ENCODE results near the gene FRMD4A.

FRMD4A gene

DNA sequence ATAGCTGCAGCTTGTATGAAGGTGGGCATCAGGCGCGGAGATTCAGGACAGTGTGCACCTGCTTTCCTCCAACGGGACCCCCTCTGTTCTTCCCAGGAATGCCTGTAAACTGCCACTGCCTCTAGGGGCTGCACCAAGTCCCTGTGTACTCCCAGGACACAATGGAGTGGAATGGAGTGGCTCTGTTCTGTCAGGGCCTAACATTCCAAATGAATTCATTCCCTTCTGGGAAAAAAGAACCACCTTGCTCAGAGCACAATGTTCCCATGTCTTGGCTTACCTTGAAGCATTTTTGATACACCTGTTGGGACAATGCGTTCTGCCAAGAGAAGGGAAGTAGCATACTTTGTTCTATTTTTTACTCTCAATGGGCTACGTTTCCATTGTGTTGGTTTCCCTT lies 339.4 kb downstream of the FRMD4A start:
- Histone ChIP-seq H3K4me2 (ENCODE audit: low read length) (no peak overlapping the region), H3K9me3 (ENCODE audit: control insufficient read depth, insufficient read depth, low read length) (no peaks in the 10 kb centered on the region), H3K27me3 (ENCODE audit: control insufficient read depth, low read length) (peaks cover 27% of the 10 kb centered on the region), H3K9me2 (replicated peaks; ENCODE audit: control insufficient read depth, low read length) (no peaks in the 10 kb centered on the region), H3K36me3 (ENCODE audit: control insufficient read depth, low read length) (no peaks in the 10 kb centered on the region), H3K79me2 (ENCODE audit: control insufficient read depth, low read length) (no peaks in the 10 kb centered on the region), H3K4me1 (ENCODE audit: control insufficient read depth, low read length) (peaks cover 51% of the 10 kb centered on the region), H3F3A (ENCODE audit: control insufficient read depth, insufficient read depth) (peaks cover 17% of the 10 kb centered on the region), H3K4me3 (ENCODE audit: low read length) (no peak overlapping the region), H4K20me1 (ENCODE audit: control insufficient read depth, insufficient read depth, low read depth, low read length) (no peaks in the 10 kb centered on the region), H3K27ac (ENCODE audit: low read depth, low read length) (no peak overlapping the region)
- TF ChIP-seq EZH2phosphoT487 (IDR thresholded peaks at IDR 0.05; ENCODE audit: borderline replicate concordance, low read length), result no peak
- TF ChIP-seq, protein P1, sequence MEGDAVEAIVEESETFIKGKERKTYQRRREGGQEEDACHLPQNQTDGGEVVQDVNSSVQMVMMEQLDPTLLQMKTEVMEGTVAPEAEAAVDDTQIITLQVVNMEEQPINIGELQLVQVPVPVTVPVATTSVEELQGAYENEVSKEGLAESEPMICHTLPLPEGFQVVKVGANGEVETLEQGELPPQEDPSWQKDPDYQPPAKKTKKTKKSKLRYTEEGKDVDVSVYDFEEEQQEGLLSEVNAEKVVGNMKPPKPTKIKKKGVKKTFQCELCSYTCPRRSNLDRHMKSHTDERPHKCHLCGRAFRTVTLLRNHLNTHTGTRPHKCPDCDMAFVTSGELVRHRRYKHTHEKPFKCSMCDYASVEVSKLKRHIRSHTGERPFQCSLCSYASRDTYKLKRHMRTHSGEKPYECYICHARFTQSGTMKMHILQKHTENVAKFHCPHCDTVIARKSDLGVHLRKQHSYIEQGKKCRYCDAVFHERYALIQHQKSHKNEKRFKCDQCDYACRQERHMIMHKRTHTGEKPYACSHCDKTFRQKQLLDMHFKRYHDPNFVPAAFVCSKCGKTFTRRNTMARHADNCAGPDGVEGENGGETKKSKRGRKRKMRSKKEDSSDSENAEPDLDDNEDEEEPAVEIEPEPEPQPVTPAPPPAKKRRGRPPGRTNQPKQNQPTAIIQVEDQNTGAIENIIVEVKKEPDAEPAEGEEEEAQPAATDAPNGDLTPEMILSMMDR (IDR thresholded peaks at IDR 0.05; ENCODE audit: low read depth, low read length, poor library complexity, severe bottlenecking), result no peak

DNA sequence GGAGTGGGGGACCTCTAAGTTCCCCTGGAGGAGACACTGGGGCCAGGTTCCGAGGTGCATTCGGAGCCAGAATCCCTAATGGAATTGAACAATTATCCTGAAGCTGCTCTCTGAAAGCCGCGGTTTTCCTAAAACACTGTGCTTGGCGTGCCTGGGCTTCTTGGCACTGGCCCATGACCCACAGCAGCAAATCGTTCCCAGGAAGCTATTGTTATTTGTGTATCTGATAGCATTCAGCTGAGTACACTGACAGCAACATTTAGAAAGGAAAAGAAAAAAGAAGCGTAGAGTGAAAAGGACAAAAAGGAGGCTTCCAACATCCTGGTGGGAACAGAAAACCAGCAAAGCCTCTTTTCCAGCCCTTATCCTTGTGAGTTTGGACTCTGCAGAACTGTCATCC lies 339.8 kb downstream of the FRMD4A start:
- Histone ChIP-seq H3K4me2 (ENCODE audit: low read length) (no peak overlapping the region), H4K20me1 (ENCODE audit: control insufficient read depth, insufficient read depth, low read depth, low read length) (no peaks in the 10 kb centered on the region), H3K9me2 (replicated peaks; ENCODE audit: control insufficient read depth, low read length) (no peaks in the 10 kb centered on the region), H3K27ac (ENCODE audit: low read depth, low read length) (no peak overlapping the region), H3K79me2 (ENCODE audit: control insufficient read depth, low read length) (no peaks in the 10 kb centered on the region), H3F3A (ENCODE audit: control insufficient read depth, insufficient read depth) (peaks cover 17% of the 10 kb centered on the region), H3K27me3 (ENCODE audit: control insufficient read depth, low read length) (peaks cover 22% of the 10 kb centered on the region), H3K4me1 (ENCODE audit: control insufficient read depth, low read length) (peaks cover 51% of the 10 kb centered on the region), H3K4me3 (ENCODE audit: low read length) (no peak overlapping the region), H3K36me3 (ENCODE audit: control insufficient read depth, low read length) (no peaks in the 10 kb centered on the region), H3K9me3 (ENCODE audit: control insufficient read depth, insufficient read depth, low read length) (no peaks in the 10 kb centered on the region)
- no peak for TF ChIP-seq EZH2phosphoT487 (IDR thresholded peaks at IDR 0.05; ENCODE audit: borderline replicate concordance, low read length)
- TF ChIP-seq, protein P1 (IDR thresholded peaks at IDR 0.05; ENCODE audit: low read depth, low read length, poor library complexity, severe bottlenecking), result no peak

DNA sequence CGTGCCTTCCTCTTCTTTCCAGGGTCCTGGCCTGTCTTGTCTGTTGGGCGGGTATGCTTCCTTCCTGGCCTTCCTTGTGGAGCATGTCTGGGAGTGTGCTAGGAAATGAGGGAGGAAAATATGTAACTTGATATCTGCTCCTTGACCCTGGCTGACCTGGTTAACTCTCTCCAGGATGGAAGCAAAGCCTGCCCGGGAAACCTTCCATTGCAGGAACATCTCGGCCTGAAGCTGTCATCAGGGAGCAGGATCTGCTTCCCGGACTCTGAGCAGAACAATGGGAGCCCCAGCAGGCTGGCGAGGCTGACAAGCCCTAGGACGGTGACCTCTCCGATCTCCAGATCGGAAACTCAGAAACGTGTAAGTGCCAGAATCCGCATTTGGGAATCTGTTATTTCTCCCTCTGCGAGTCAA lies 340.3 kb downstream of the FRMD4A start:
- no peak overlapping the region for H3K4me3 ChIP-seq (ENCODE audit: low read length)
- H4K20me1 ChIP-seq (ENCODE audit: control insufficient read depth, insufficient read depth, low read depth, low read length), result no peaks in the 10 kb centered on the region
- H3K9me2 ChIP-seq (replicated peaks; ENCODE audit: control insufficient read depth, low read length), result no peaks in the 10 kb centered on the region
- TF ChIP-seq EZH2phosphoT487 (IDR thresholded peaks at IDR 0.05; ENCODE audit: borderline replicate concordance, low read length), result no peak
- TF ChIP-seq, protein P1 (IDR thresholded peaks at IDR 0.05; ENCODE audit: low read depth, low read length, poor library complexity, severe bottlenecking), result no peak
- peaks cover 17% of the 10 kb centered on the region for H3F3A ChIP-seq (ENCODE audit: control insufficient read depth, insufficient read depth)
- no peak overlapping the region for H3K27ac ChIP-seq (ENCODE audit: low read depth, low read length)
- no peaks in the 10 kb centered on the region for H3K79me2 ChIP-seq (ENCODE audit: control insufficient read depth, low read length)
- H3K4me1 ChIP-seq (ENCODE audit: control insufficient read depth, low read length), result peaks cover 49% of the 10 kb centered on the region
- H3K4me2 ChIP-seq (ENCODE audit: low read length), result no peak overlapping the region
- no peaks in the 10 kb centered on the region for H3K9me3 ChIP-seq (ENCODE audit: control insufficient read depth, insufficient read depth, low read length)
- no peaks in the 10 kb centered on the region for H3K36me3 ChIP-seq (ENCODE audit: control insufficient read depth, low read length)
- H3K27me3 ChIP-seq (ENCODE audit: control insufficient read depth, low read length), result peaks cover 20% of the 10 kb centered on the region
